ENCODE measurements around the gene PEDS1. TPM values are rescaled to one million over a fixed set of nuclear protein-coding genes. Genes with fewer than 3 reads are reported as not detected.

Gene PEDS1
- total RNA-seq, 1 experiment from 2014 or later, result 37.5 TPM

DNA sequence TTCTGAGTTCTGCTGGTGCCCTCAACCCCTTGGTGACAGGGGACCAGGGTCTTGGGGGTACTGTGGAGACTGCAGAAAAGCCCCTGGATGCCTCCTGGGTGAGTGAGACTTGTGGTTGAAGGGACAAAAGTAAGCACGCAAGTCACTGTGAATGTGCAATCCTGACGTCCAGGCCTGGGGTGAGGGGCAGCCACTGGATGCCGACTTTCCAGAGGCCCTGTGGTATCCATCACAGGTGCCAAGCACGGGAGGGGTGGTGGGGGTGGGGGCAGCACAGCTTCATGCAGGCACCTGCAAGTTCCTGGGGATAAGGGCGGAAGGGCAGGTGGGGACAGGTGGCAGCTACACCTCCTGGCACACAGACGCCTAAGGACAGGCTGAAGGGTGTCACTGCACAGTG lies 20.5 kb downstream of the PEDS1 start:
- DNase-seq, result no peak
- Mint-ChIP-seq H3K4me1 (ENCODE audit: low read depth, unreplicated experiment) (peaks cover 8% of the 10 kb centered on the region), H3K4me3 (ENCODE audit: low read depth, unreplicated experiment) (no peak overlapping the region), H3K36me3 (ENCODE audit: insufficient read depth, unreplicated experiment) (peaks cover 37% of the 10 kb centered on the region), H3K9me3 (ENCODE audit: low read depth, unreplicated experiment) (no peaks in the 10 kb centered on the region), H3K27ac (ENCODE audit: unreplicated experiment) (no peak overlapping the region), H3K27me3 (ENCODE audit: unreplicated experiment) (no peaks in the 10 kb centered on the region)
- TF ChIP-seq, protein P1, sequence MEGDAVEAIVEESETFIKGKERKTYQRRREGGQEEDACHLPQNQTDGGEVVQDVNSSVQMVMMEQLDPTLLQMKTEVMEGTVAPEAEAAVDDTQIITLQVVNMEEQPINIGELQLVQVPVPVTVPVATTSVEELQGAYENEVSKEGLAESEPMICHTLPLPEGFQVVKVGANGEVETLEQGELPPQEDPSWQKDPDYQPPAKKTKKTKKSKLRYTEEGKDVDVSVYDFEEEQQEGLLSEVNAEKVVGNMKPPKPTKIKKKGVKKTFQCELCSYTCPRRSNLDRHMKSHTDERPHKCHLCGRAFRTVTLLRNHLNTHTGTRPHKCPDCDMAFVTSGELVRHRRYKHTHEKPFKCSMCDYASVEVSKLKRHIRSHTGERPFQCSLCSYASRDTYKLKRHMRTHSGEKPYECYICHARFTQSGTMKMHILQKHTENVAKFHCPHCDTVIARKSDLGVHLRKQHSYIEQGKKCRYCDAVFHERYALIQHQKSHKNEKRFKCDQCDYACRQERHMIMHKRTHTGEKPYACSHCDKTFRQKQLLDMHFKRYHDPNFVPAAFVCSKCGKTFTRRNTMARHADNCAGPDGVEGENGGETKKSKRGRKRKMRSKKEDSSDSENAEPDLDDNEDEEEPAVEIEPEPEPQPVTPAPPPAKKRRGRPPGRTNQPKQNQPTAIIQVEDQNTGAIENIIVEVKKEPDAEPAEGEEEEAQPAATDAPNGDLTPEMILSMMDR (IDR thresholded peaks at IDR 0.05; ENCODE audit: unreplicated experiment), result no peak
- CTCF ChIA-PET, result interaction anchor here (1.2 kb wide), 1 partner anchor 12 kb away, joined by 7 read pairs; no protein-coding TSS in a partner anchor
- intact Hi-C loops (cut with micrococcal nuclease; ENCODE audit: unreplicated experiment), result no loop called here
- BruUV-seq (replicated peaks), result no TSS peak

DNA sequence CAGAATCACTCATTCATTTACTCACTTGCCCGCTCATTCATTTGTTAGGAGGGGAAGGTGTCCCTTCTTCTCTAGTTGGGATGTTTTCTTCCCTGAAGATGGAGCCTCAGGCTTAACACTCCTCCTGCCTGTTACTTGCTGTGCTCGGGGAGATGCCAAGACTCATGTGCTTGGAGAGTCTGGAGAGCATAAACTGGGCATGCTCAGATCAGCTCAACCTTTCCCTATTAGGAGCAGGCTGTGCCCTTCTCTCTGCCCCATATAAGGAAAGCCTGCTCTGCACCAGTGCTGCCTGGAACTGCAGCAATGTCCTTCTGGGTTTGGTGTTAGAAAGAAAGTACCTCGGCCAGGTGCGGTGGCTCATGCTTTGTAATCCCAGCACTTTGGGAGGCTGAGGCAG lies 22.5 kb downstream of the PEDS1 start:
- BruUV-seq (replicated peaks), result no TSS peak
- H3K36me3 Mint-ChIP-seq (ENCODE audit: insufficient read depth, unreplicated experiment), result peaks cover 49% of the 10 kb centered on the region
- H3K4me3 Mint-ChIP-seq (ENCODE audit: low read depth, unreplicated experiment), result no peak overlapping the region
- H3K9me3 Mint-ChIP-seq (ENCODE audit: low read depth, unreplicated experiment), result no peaks in the 10 kb centered on the region
- peaks cover 9% of the 10 kb centered on the region for H3K4me1 Mint-ChIP-seq (ENCODE audit: low read depth, unreplicated experiment)
- H3K27me3 Mint-ChIP-seq (ENCODE audit: unreplicated experiment), result no peaks in the 10 kb centered on the region
- no peak for DNase-seq
- H3K27ac Mint-ChIP-seq (ENCODE audit: unreplicated experiment), result no peak overlapping the region
- intact Hi-C loops (cut with micrococcal nuclease; ENCODE audit: unreplicated experiment), result no loop called here
- TF ChIP-seq, protein P1 (IDR thresholded peaks at IDR 0.05; ENCODE audit: unreplicated experiment), result no peak
- CTCF ChIA-PET, result no interaction called here

DNA sequence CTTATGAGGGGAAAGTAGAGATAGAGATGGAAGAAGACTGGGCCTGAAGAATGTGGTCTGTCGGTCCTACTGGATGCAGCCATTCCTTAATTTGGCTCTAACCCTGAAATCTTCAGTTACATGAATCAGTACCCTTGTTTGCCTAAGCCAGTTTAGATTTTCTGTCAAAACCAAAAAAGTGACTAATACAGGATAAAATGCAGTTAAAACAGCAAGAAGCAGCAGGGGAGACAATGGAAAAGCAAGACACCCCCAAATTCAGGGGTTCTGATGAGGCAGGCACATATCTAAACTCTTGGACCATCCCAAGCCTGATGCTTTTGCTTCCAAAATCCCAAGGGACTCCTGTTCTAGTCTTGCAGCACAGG lies 23.2 kb downstream of the PEDS1 start:
- peaks cover 55% of the 10 kb centered on the region for H3K36me3 Mint-ChIP-seq (ENCODE audit: insufficient read depth, unreplicated experiment)
- no peaks in the 10 kb centered on the region for H3K27me3 Mint-ChIP-seq (ENCODE audit: unreplicated experiment)
- intact Hi-C loops (cut with micrococcal nuclease; ENCODE audit: unreplicated experiment), result no loop called here
- no peak for DNase-seq
- no peak overlapping the region for H3K4me3 Mint-ChIP-seq (ENCODE audit: low read depth, unreplicated experiment)
- H3K9me3 Mint-ChIP-seq (ENCODE audit: low read depth, unreplicated experiment), result no peaks in the 10 kb centered on the region
- TF ChIP-seq, protein P1 (IDR thresholded peaks at IDR 0.05; ENCODE audit: unreplicated experiment), result no peak
- H3K27ac Mint-ChIP-seq (ENCODE audit: unreplicated experiment), result no peak overlapping the region
- no TSS peak for BruUV-seq (replicated peaks)
- H3K4me1 Mint-ChIP-seq (ENCODE audit: low read depth, unreplicated experiment), result peaks cover 9% of the 10 kb centered on the region
- CTCF ChIA-PET, result no interaction called here

DNA sequence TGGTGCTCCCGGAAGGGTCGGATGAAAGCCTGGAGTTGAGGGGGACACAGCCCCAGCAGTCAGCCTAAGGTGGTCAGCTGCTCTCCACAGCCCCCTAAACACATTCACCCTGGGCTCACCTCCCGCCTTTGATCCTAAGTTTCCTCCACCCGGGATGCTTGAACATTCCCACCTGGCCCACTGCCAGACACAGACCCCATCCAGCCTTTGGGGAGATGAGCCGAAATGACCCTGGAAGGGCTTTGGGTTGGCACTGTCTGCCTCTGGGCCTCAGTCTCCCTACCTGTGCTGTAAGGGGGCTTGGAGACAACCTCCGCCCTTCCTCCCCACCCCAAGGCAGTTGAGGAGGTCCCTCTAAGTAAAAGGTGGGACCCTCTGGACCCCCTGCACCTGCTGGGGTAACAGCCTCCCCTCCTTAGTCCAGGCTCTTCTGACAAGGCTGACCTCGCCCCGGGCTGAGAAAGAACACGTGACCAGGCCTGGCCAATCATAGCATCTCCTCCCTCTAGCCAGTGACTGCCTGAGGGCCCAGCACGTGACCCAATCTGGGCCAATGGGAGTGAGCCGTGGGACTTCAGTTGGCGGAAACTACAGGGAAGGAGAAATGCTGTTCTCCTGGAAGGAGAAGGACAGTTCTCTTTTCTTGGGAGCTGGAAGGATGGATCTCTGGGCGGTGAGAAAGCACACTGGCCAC lies 23.7 kb downstream of the PEDS1 start:
- Mint-ChIP-seq H3K9me3 (ENCODE audit: low read depth, unreplicated experiment) (no peaks in the 10 kb centered on the region), H3K4me1 (ENCODE audit: low read depth, unreplicated experiment) (peaks cover 9% of the 10 kb centered on the region), H3K4me3 (ENCODE audit: low read depth, unreplicated experiment) (no peak overlapping the region), H3K27ac (ENCODE audit: unreplicated experiment) (no peak overlapping the region), H3K27me3 (ENCODE audit: unreplicated experiment) (no peaks in the 10 kb centered on the region), H3K36me3 (ENCODE audit: insufficient read depth, unreplicated experiment) (peaks cover 61% of the 10 kb centered on the region)
- no TSS peak for BruUV-seq (replicated peaks)
- CTCF ChIA-PET, result no interaction called here
- TF ChIP-seq, protein P1 (IDR thresholded peaks at IDR 0.05; ENCODE audit: unreplicated experiment), result no peak
- intact Hi-C loops (cut with micrococcal nuclease; ENCODE audit: unreplicated experiment), result no loop called here
- DNase-seq, result no peak
